Activated CD4-positive, CD25-positive, alpha-beta regulatory T cell (primary cell): ENCODE data around the gene GLB1L2.

Source experiments
- DNase-seq, 4 experiments: peaks; one replicate each; lab custom pipeline; 2025; lab: John Stamatoyannopoulos, UW

Gene GLB1L2

GRCh38 chr11:134349109-134349801 is 17.5 kb downstream of the GLB1L2 start:
- DNase-seq = no peak

- no peak for DNase-seq
Observed at GRCh38 chr11:134349802-134350355, 18.1 kb downstream of the GLB1L2 start.

GRCh38 chr11:134350381-134350780 is 18.6 kb downstream of the GLB1L2 start:
- DNase-seq = no peak

GRCh38 chr11:134352111-134352510 is 20.3 kb downstream of the GLB1L2 start:
- no peak for DNase-seq

- DNase-seq = no peak
Observed at GRCh38 chr11:134355136-134355535, 23.3 kb downstream of the GLB1L2 start.

GRCh38 chr11:134355656-134356055 is 23.9 kb downstream of the GLB1L2 start:
- DNase-seq = no peak

- DNase-seq = no peak
Observed at GRCh38 chr11:134356656-134357544, 25.1 kb downstream of the GLB1L2 start.

- no peak for DNase-seq
Observed at GRCh38 chr11:134357545-134357839, 25.7 kb downstream of the GLB1L2 start.

GRCh38 chr11:134358165-134358855 is 26.5 kb downstream of the GLB1L2 start:
- DNase-seq = no peak

GRCh38 chr11:134358856-134359490 is 27.2 kb downstream of the GLB1L2 start:
- DNase-seq = no peak

GRCh38 chr11:134359646-134360045 is 27.9 kb downstream of the GLB1L2 start:
- no peak for DNase-seq

- peak in 3 of 4 experiments; percentile 17 to 34 (median 22) for DNase-seq
Observed at GRCh38 chr11:134360050-134360835, 28.5 kb downstream of the GLB1L2 start.

GRCh38 chr11:134361661-134362060 is 29.9 kb downstream of the GLB1L2 start:
- DNase-seq = no peak

GRCh38 chr11:134362192-134362901 is 30.6 kb downstream of the GLB1L2 start:
- no peak for DNase-seq

- no peak for DNase-seq
Observed at GRCh38 chr11:134363161-134363560, 31.4 kb downstream of the GLB1L2 start.

GRCh38 chr11:134363592-134363991 is 31.8 kb downstream of the GLB1L2 start:
- DNase-seq = no peak

- no peak for DNase-seq
Observed at GRCh38 chr11:134364261-134364660, 32.5 kb downstream of the GLB1L2 start.

- DNase-seq = no peak
Observed at GRCh38 chr11:134365011-134365925, 33.5 kb downstream of the GLB1L2 start.

GRCh38 chr11:134366254-134366653 is 34.5 kb downstream of the GLB1L2 start:
- no peak for DNase-seq
